ENCODE results near the gene EDEM2. TPM values are rescaled to one million over a fixed set of nuclear protein-coding genes. Genes with fewer than 3 reads are reported as not detected.

The EDEM2 gene
- total RNA-seq, 1 donor from 2014 or later = 45.4 TPM

- H3K9me3 ChIP-seq = no peaks in the 10 kb centered on the region
- H3K4me3 ChIP-seq = no peak overlapping the region
- no peak overlapping the region for H3K27ac ChIP-seq
- H3K36me3 ChIP-seq = peaks cover 11% of the 10 kb centered on the region
- H3K27me3 ChIP-seq (ENCODE audit: low read depth) = no peaks in the 10 kb centered on the region
- no peak for TF ChIP-seq CTCF (IDR thresholded peaks at IDR 0.05)
- ATAC-seq (no peak), DNase-seq (no peak)
- H3K4me1 ChIP-seq = no peaks in the 10 kb centered on the region
- intact Hi-C loops (cut with DNase I) = no loop called here
These were observed 32.4 kb upstream of the EDEM2 start for GRCh38 chr20:35179292-35180212.

GRCh38 chr20:35176132-35176531, 29.0 kb upstream of the EDEM2 start:
- no peaks in the 10 kb centered on the region for H3K9me3 ChIP-seq
- H3K27ac ChIP-seq = no peak overlapping the region
- H3K4me1 ChIP-seq = peaks cover 19% of the 10 kb centered on the region
- peaks cover 11% of the 10 kb centered on the region for H3K36me3 ChIP-seq
- TF ChIP-seq CTCF (IDR thresholded peaks at IDR 0.05) = no peak
- DNase-seq (no peak), ATAC-seq (no peak)
- intact Hi-C loops (cut with DNase I) = no loop called here
- no peaks in the 10 kb centered on the region for H3K27me3 ChIP-seq (ENCODE audit: low read depth)
- H3K4me3 ChIP-seq = no peak overlapping the region

GRCh38 chr20:35174458-35175216, 27.5 kb upstream of the EDEM2 start:
- peak in 1 of 2 donors; percentile 20 for ATAC-seq
- DNase-seq = no peak
- intact Hi-C loops (cut with DNase I) = no loop called here
- Histone ChIP-seq H3K27ac (no peak overlapping the region), H3K27me3 (ENCODE audit: low read depth) (no peaks in the 10 kb centered on the region), H3K4me3 (no peak overlapping the region), H3K36me3 (peaks cover 11% of the 10 kb centered on the region), H3K4me1 (peaks cover 19% of the 10 kb centered on the region), H3K9me3 (no peaks in the 10 kb centered on the region)
- no peak for TF ChIP-seq CTCF (IDR thresholded peaks at IDR 0.05)

- no peaks in the 10 kb centered on the region for H3K27me3 ChIP-seq (ENCODE audit: low read depth)
- ATAC-seq (no peak), DNase-seq (no peak)
- TF ChIP-seq CTCF (IDR thresholded peaks at IDR 0.05) = no peak
- peaks cover 11% of the 10 kb centered on the region for H3K36me3 ChIP-seq
- no peaks in the 10 kb centered on the region for H3K9me3 ChIP-seq
- no peak overlapping the region for H3K27ac ChIP-seq
- H3K4me3 ChIP-seq = no peak overlapping the region
- intact Hi-C loops (cut with DNase I) = no loop called here
- H3K4me1 ChIP-seq = peaks cover 19% of the 10 kb centered on the region
These were observed 26.5 kb upstream of the EDEM2 start for GRCh38 chr20:35173576-35174192.

GRCh38 chr20:35172434-35172806, 25.3 kb upstream of the EDEM2 start:
- no peaks in the 10 kb centered on the region for H3K9me3 ChIP-seq
- peak overlapping the region; percentile 49 for H3K4me3 ChIP-seq
- peak overlapping the region; percentile 54 for H3K27ac ChIP-seq
- peaks cover 11% of the 10 kb centered on the region for H3K36me3 ChIP-seq
- no peak for TF ChIP-seq CTCF (IDR thresholded peaks at IDR 0.05)
- H3K27me3 ChIP-seq (ENCODE audit: low read depth) = no peaks in the 10 kb centered on the region
- DNase-seq (no peak), ATAC-seq (no peak)
- intact Hi-C loops (cut with DNase I) = no loop called here
- peaks cover 19% of the 10 kb centered on the region for H3K4me1 ChIP-seq
